GM19239 (cell line): ENCODE results near the gene PITPNM3.
"Not testable (repeated sequence)": the region's sequence is repeated elsewhere in the genome, so short reads cannot be mapped to it uniquely, and the experiment has no call there.

Experiments used
- DNase-seq: peaks from one replicate; pipeline ENCODE4 v3.0.0; 2011; ENCODE audit warnings: low spot score; ENCODE audit not compliant: insufficient read length
- FAIRE-seq: peaks from 2 replicates; lab custom pipeline; 2011; peaks lifted over from hg19 to GRCh38; lab: Jason Lieb, UNC

PITPNM3 gene

GRCh38 chr17:6556121-6557039 lies at the start of gene PITPNM3:
TSS of gene PITPNM3 (minus strand) at chr17:6556555. CDS start at chr17:6556406, 149 bp downstream.
- DNase-seq (no peak), FAIRE-seq (no peak)

- FAIRE-seq (no peak), DNase-seq (no peak)
These were observed 48.8 kb upstream of the PITPNM3 start for GRCh38 chr17:6605142-6605541.

- FAIRE-seq (no peak), DNase-seq (no peak)
These were observed 47.5 kb upstream of the PITPNM3 start for GRCh38 chr17:6603744-6604325.

- DNase-seq = no peak
- no peak for FAIRE-seq
These were observed 45.8 kb upstream of the PITPNM3 start for GRCh38 chr17:6602141-6602540.

GRCh38 chr17:6599364-6599763 lies 43.0 kb upstream of the PITPNM3 start:
- no peak for DNase-seq
- no peak for FAIRE-seq

- DNase-seq (no peak), FAIRE-seq (no peak)
These were observed 41.4 kb upstream of the PITPNM3 start for GRCh38 chr17:6597727-6598126.

- DNase-seq (no peak), FAIRE-seq (no peak)
These were observed 40.6 kb upstream of the PITPNM3 start for GRCh38 chr17:6596941-6597340.

GRCh38 chr17:6596511-6596910 lies 40.2 kb upstream of the PITPNM3 start:
- DNase-seq (no peak), FAIRE-seq (no peak)

- peak; percentile 18 for FAIRE-seq
These were observed 39.7 kb upstream of the PITPNM3 start for GRCh38 chr17:6596081-6596480.

GRCh38 chr17:6593371-6593770 lies 37.0 kb upstream of the PITPNM3 start:
- not testable (repeated sequence) for FAIRE-seq, DNase-seq

More at GRCh38 chr17:6596081-6596480, 39.7 kb upstream of the PITPNM3 start:
- DNase-seq = no peak

GRCh38 chr17:6592173-6592572 lies 35.8 kb upstream of the PITPNM3 start:
- FAIRE-seq = no peak
- DNase-seq = no peak

- DNase-seq = no peak
- no peak for FAIRE-seq
These were observed 35.3 kb upstream of the PITPNM3 start for GRCh38 chr17:6591599-6592158.

GRCh38 chr17:6589266-6589946 lies 33.1 kb upstream of the PITPNM3 start:
- DNase-seq (no peak), FAIRE-seq (no peak)

- FAIRE-seq (no peak), DNase-seq (no peak)
These were observed 31.8 kb upstream of the PITPNM3 start for GRCh38 chr17:6588165-6588564.

- FAIRE-seq = no peak
- no peak for DNase-seq
These were observed 31.0 kb upstream of the PITPNM3 start for GRCh38 chr17:6587310-6587709.

GRCh38 chr17:6583411-6583810 lies 27.1 kb upstream of the PITPNM3 start:
- FAIRE-seq (no peak), DNase-seq (no peak)

- DNase-seq (no peak), FAIRE-seq (no peak)
These were observed 24.3 kb upstream of the PITPNM3 start for GRCh38 chr17:6580625-6581024.

- DNase-seq = no peak
- FAIRE-seq = no peak
These were observed 22.1 kb upstream of the PITPNM3 start for GRCh38 chr17:6578491-6578890.

- no peak for DNase-seq
- no peak for FAIRE-seq
These were observed 21.4 kb upstream of the PITPNM3 start for GRCh38 chr17:6577686-6578263.

- DNase-seq (no peak), FAIRE-seq (no peak)
These were observed 19.9 kb upstream of the PITPNM3 start for GRCh38 chr17:6576038-6576785.
